Activated CD4-positive, alpha-beta T cell treated with anti-CD3 and anti-CD28 coated beads, Interleukin-10, Interleukin-2, amounts not matched to agents 100 ng/mL and 50 ng/mL, durations not matched to agents 16 hours and 8 hours (primary cell): ENCODE data around the gene SMAGP.
"Not testable (repeated sequence)": the region's sequence is repeated elsewhere in the genome, so short reads cannot be mapped to it uniquely, and the experiment has no call there.

ENCODE experiments used
- DNase-seq: peaks from one replicate; pipeline ENCODE4 v3.0.0-alpha.2; 2020

SMAGP gene

GRCh38 chr12:51263341-51263740 is 6.9 kb downstream of the SMAGP start:
- DNase-seq: no peak

- peak; percentile 39 for DNase-seq
Measured at GRCh38 chr12:51262758-51263177, 7.4 kb downstream of the SMAGP start.

- DNase-seq: not testable (repeated sequence)
Measured at GRCh38 chr12:51259600-51259999, 10.6 kb downstream of the SMAGP start.

- DNase-seq: no peak
Measured at GRCh38 chr12:51254536-51254935, 15.7 kb downstream of the SMAGP start.

- no peak for DNase-seq
Measured at GRCh38 chr12:51253276-51253675, 16.9 kb downstream of the SMAGP start.

GRCh38 chr12:51247523-51248206 is 22.6 kb downstream of the SMAGP start:
- no peak for DNase-seq

GRCh38 chr12:51246254-51246853 is 23.9 kb downstream of the SMAGP start:
- peak; percentile 61 for DNase-seq

- no peak for DNase-seq
Measured at GRCh38 chr12:51245476-51246253, 24.6 kb downstream of the SMAGP start.

GRCh38 chr12:51244269-51244668 is 25.9 kb downstream of the SMAGP start:
- DNase-seq: no peak

- DNase-seq: no peak
Measured at GRCh38 chr12:51242876-51243275, 27.3 kb downstream of the SMAGP start.

GRCh38 chr12:51242120-51242519 is 28.1 kb downstream of the SMAGP start:
- no peak for DNase-seq

- DNase-seq: no peak
Measured at GRCh38 chr12:51240971-51241370, 29.2 kb downstream of the SMAGP start.

- DNase-seq: peak; percentile 97
Measured at GRCh38 chr12:51238510-51239334, 31.5 kb downstream of the SMAGP start, which contains the start of gene DAZAP2. Gene DAZAP2, plus strand, starts transcription at chr12:51238826. Its CDS starts 82 bp downstream, at chr12:51238908.

- peak; percentile 28 for DNase-seq
Measured at GRCh38 chr12:51238037-51238509, 32.1 kb downstream of the SMAGP start.

- DNase-seq: no peak
Measured at GRCh38 chr12:51234530-51234929, 35.7 kb downstream of the SMAGP start.

- no peak for DNase-seq
Measured at GRCh38 chr12:51232642-51233041, 37.6 kb downstream of the SMAGP start.

- no peak for DNase-seq
Measured at GRCh38 chr12:51229116-51229809, 41.0 kb downstream of the SMAGP start.

- no peak for DNase-seq
Measured at GRCh38 chr12:51227962-51228361, 42.3 kb downstream of the SMAGP start.

- DNase-seq: not testable (repeated sequence)
Measured at GRCh38 chr12:51227112-51227511, 43.1 kb downstream of the SMAGP start.

- DNase-seq: no peak
Measured at GRCh38 chr12:51225771-51226170, 44.4 kb downstream of the SMAGP start.

- DNase-seq: no peak
Measured at GRCh38 chr12:51225234-51225633, 45.0 kb downstream of the SMAGP start.

- DNase-seq: no peak
Measured at GRCh38 chr12:51224625-51225024, 45.6 kb downstream of the SMAGP start.
